OCI-M2 (cell line): ENCODE results near the gene HS6ST2.

Source experiments
- DNase-seq: peaks from one replicate; lab custom pipeline; 2025; ENCODE audit not compliant: unreplicated experiment; lab: John Stamatoyannopoulos, UW

HS6ST2 gene

GRCh38 chrX:132853040-132853439, 105.4 kb downstream of the HS6ST2 start:
- DNase-seq: no peak

GRCh38 chrX:132848296-132848970, 110.0 kb downstream of the HS6ST2 start:
- no peak for DNase-seq

- DNase-seq: no peak
These were observed 115.1 kb downstream of the HS6ST2 start for GRCh38 chrX:132843363-132843762.

- DNase-seq: no peak
These were observed 115.8 kb downstream of the HS6ST2 start for GRCh38 chrX:132842460-132843238.

GRCh38 chrX:132837967-132838366, 120.5 kb downstream of the HS6ST2 start:
- DNase-seq: no peak

- no peak for DNase-seq
These were observed 121.3 kb downstream of the HS6ST2 start for GRCh38 chrX:132837126-132837525.

- no peak for DNase-seq
These were observed 122.0 kb downstream of the HS6ST2 start for GRCh38 chrX:132836471-132836870.

GRCh38 chrX:132834741-132835140, 123.7 kb downstream of the HS6ST2 start:
- DNase-seq: no peak

- no peak for DNase-seq
These were observed 124.3 kb downstream of the HS6ST2 start for GRCh38 chrX:132834109-132834508.

- no peak for DNase-seq
These were observed 125.1 kb downstream of the HS6ST2 start for GRCh38 chrX:132833373-132833772.

GRCh38 chrX:132831336-132831973, 127.0 kb downstream of the HS6ST2 start:
- no peak for DNase-seq

GRCh38 chrX:132822634-132823012, 135.8 kb downstream of the HS6ST2 start:
- no peak for DNase-seq

GRCh38 chrX:132821974-132822633, 136.3 kb downstream of the HS6ST2 start:
- no peak for DNase-seq

GRCh38 chrX:132820675-132821074, 137.8 kb downstream of the HS6ST2 start:
- no peak for DNase-seq

GRCh38 chrX:132819711-132820264, 138.6 kb downstream of the HS6ST2 start:
- DNase-seq: no peak

GRCh38 chrX:132818638-132819037, 139.8 kb downstream of the HS6ST2 start:
- DNase-seq: no peak

- no peak for DNase-seq
These were observed 142.8 kb downstream of the HS6ST2 start for GRCh38 chrX:132815643-132816042.

- DNase-seq: no peak
These were observed 147.3 kb downstream of the HS6ST2 start for GRCh38 chrX:132810964-132811712.

- no peak for DNase-seq
These were observed 147.9 kb downstream of the HS6ST2 start for GRCh38 chrX:132810488-132810887.

GRCh38 chrX:132809581-132809980, 148.8 kb downstream of the HS6ST2 start:
- no peak for DNase-seq
